ENCODE measurements around the gene MYF5.

Gene MYF5

GRCh38 chr12:80752464-80752863 lies 35.8 kb downstream of the MYF5 start:
- TF ChIP-seq YY1 (tag by site-specific recombination; IDR thresholded peaks at IDR 0.05) (no peak), GLIS2 (tag by site-specific recombination; IDR thresholded peaks at IDR 0.05) (no peak), ZNF555 (tag by site-specific recombination; conservative IDR thresholded peaks at IDR 0.05) (no peak), ZNF747 (tag by site-specific recombination; IDR thresholded peaks at IDR 0.05) (no peak), ZNF18 (tag by site-specific recombination; IDR thresholded peaks at IDR 0.05) (no peak), ZNF404 (tag by site-specific recombination; IDR thresholded peaks at IDR 0.05) (no peak), ATF2 (tag by site-specific recombination; IDR thresholded peaks at IDR 0.05; ENCODE audit: low read depth) (no peak), ZNF670 (tag by site-specific recombination; IDR thresholded peaks at IDR 0.05; ENCODE audit: low read depth) (no peak), ZNF140 (tag by site-specific recombination; IDR thresholded peaks at IDR 0.05) (no peak)
- TF ChIP-seq, protein P1, sequence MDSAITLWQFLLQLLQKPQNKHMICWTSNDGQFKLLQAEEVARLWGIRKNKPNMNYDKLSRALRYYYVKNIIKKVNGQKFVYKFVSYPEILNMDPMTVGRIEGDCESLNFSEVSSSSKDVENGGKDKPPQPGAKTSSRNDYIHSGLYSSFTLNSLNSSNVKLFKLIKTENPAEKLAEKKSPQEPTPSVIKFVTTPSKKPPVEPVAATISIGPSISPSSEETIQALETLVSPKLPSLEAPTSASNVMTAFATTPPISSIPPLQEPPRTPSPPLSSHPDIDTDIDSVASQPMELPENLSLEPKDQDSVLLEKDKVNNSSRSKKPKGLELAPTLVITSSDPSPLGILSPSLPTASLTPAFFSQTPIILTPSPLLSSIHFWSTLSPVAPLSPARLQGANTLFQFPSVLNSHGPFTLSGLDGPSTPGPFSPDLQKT (IDR thresholded peaks at IDR 0.05; ENCODE audit: borderline replicate concordance, low read depth, low read length) = no peak
- TF ChIP-seq, protein P2, sequence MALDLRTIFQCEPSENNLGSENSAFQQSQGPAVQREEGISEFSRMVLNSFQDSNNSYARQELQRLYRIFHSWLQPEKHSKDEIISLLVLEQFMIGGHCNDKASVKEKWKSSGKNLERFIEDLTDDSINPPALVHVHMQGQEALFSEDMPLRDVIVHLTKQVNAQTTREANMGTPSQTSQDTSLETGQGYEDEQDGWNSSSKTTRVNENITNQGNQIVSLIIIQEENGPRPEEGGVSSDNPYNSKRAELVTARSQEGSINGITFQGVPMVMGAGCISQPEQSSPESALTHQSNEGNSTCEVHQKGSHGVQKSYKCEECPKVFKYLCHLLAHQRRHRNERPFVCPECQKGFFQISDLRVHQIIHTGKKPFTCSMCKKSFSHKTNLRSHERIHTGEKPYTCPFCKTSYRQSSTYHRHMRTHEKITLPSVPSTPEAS (tag by site-specific recombination; IDR thresholded peaks at IDR 0.05) = no peak
- TF ChIP-seq, protein P3, sequence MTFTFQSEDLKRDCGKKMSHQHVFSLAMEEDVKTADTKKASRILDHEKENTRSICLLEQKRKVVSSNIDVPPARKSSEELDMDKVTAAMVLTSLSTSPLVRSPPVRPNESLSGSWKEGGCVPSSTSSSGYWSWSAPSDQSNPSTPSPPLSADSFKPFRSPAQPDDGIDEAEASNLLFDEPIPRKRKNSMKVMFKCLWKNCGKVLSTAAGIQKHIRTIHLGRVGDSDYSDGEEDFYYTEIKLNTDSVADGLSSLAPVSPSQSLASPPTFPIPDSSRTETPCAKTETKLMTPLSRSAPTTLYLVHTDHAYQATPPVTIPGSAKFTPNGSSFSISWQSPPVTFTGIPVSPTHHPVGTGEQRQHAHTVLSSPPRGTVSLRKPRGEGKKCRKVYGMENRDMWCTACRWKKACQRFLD (tag by site-specific recombination; IDR thresholded peaks at IDR 0.05) = no peak
- Histone ChIP-seq H3K9me3 (ENCODE audit: control insufficient read depth, insufficient read depth, low read depth, low read length) (no peaks in the 10 kb centered on the region), H3K27ac (ENCODE audit: extremely low read depth, low read depth, low read length) (no peak overlapping the region), H3K4me1 (ENCODE audit: control insufficient read depth, insufficient read depth, low read length) (no peaks in the 10 kb centered on the region), H3K36me3 (ENCODE audit: control insufficient read depth in 2 of 2, insufficient read depth in 1 of 2, low read length in 2 of 2) (no peaks in the 10 kb centered on the region), H3K4me3 (ENCODE audit: low read depth, low read length) (no peak overlapping the region)
- CTCF ChIA-PET = no interaction called here
- POLR2A ChIA-PET = no interaction called here

- Histone ChIP-seq H3K9me3 (ENCODE audit: control insufficient read depth, insufficient read depth, low read depth, low read length) (no peaks in the 10 kb centered on the region), H3K27ac (ENCODE audit: extremely low read depth, low read depth, low read length) (no peak overlapping the region), H3K36me3 (ENCODE audit: control insufficient read depth in 2 of 2, insufficient read depth in 1 of 2, low read length in 2 of 2) (no peaks in the 10 kb centered on the region), H3K4me3 (ENCODE audit: low read depth, low read length) (no peak overlapping the region), H3K4me1 (ENCODE audit: control insufficient read depth, insufficient read depth, low read length) (no peaks in the 10 kb centered on the region)
- POLR2A ChIA-PET = no interaction called here
- CTCF ChIA-PET = interaction anchor here (1.2 kb wide), 1 partner anchor 281 kb away, joined by 4 read pairs; no protein-coding TSS in a partner anchor
- TF ChIP-seq ZNF214 (tag by site-specific recombination; IDR thresholded peaks at IDR 0.05; ENCODE audit: borderline replicate concordance) (no peak), GLI4 (tag by site-specific recombination; IDR thresholded peaks at IDR 0.05) (no peak), ZNF146 (tag by site-specific recombination; IDR thresholded peaks at IDR 0.05) (no peak), ZNF530 (tag by site-specific recombination; IDR thresholded peaks at IDR 0.05; ENCODE audit: low read depth) (no peak), ZNF571 (tag by site-specific recombination; IDR thresholded peaks at IDR 0.05) (no peak), PATZ1 (tag by site-specific recombination; IDR thresholded peaks at IDR 0.05) (no peak), ZNF639 (tag by site-specific recombination; IDR thresholded peaks at IDR 0.05) (no peak), ZNF561 (tag by site-specific recombination; IDR thresholded peaks at IDR 0.05; ENCODE audit: borderline replicate concordance) (no peak), ZNF362 (tag by site-specific recombination; IDR thresholded peaks at IDR 0.05) (no peak), ZNF112 (tag by site-specific recombination; IDR thresholded peaks at IDR 0.05) (no peak), ZNF692 (tag by site-specific recombination; IDR thresholded peaks at IDR 0.05) (no peak)
Measured at GRCh38 chr12:80754274-80754673, 37.6 kb downstream of the MYF5 start.
